Loucy (cell line): ENCODE measurements around the gene DUSP9.
"Not testable (repeated sequence)": the region's sequence is repeated elsewhere in the genome, so short reads cannot be mapped to it uniquely, and the experiment has no call there.

Experiments
- EZH2phosphoT487 ChIP-seq: fragments of 200-600 bp; IDR thresholded peaks from 2 replicates; pipeline ENCODE4 v1.6.1; 2018; ENCODE audit warnings: antibody characterized with exemption, mild to moderate bottlenecking, moderate library complexity, borderline replicate concordance
- TF ChIP-seq, protein P1 (sequence below): fragments of 200-600 bp; sonication (generic); conservative IDR thresholded peaks from 2 replicates; pipeline ENCODE4 v1.5.1; 2014; ENCODE audit warnings: mild to moderate bottlenecking, antibody characterized with exemption, low read length

GRCh38 chrX:153699210-153699783 is 52.3 kb downstream of the DUSP9 start:
- TF ChIP-seq, protein P1, sequence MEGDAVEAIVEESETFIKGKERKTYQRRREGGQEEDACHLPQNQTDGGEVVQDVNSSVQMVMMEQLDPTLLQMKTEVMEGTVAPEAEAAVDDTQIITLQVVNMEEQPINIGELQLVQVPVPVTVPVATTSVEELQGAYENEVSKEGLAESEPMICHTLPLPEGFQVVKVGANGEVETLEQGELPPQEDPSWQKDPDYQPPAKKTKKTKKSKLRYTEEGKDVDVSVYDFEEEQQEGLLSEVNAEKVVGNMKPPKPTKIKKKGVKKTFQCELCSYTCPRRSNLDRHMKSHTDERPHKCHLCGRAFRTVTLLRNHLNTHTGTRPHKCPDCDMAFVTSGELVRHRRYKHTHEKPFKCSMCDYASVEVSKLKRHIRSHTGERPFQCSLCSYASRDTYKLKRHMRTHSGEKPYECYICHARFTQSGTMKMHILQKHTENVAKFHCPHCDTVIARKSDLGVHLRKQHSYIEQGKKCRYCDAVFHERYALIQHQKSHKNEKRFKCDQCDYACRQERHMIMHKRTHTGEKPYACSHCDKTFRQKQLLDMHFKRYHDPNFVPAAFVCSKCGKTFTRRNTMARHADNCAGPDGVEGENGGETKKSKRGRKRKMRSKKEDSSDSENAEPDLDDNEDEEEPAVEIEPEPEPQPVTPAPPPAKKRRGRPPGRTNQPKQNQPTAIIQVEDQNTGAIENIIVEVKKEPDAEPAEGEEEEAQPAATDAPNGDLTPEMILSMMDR = not testable (repeated sequence)
- TF ChIP-seq EZH2phosphoT487 = not testable (repeated sequence)
